CD14-positive monocyte (primary cell): Measurements from ENCODE around the gene EXOC3L4. TPM values are rescaled to one million over a fixed set of nuclear protein-coding genes. Genes with fewer than 3 reads are reported as not detected.

Source experiments
- DNase-seq, 3 donors: peaks; one replicate each; pipeline ENCODE4 v3.0.0-alpha.2; 2011 to 2022
- H2AFZ ChIP-seq: 2 replicates; pipeline ENCODE4 v1.6.0; 2012; ENCODE audit warnings: mild to moderate bottlenecking, low read depth, low read length, inconsistent platforms; ENCODE audit not compliant: insufficient read depth, poor library complexity, severe bottlenecking
- H3K27ac ChIP-seq, 2 donors: 1 replicate in 1 of 2; 2 replicates in 1 of 2; pipeline ENCODE4 v1.5.1; 2012 to 2013; ENCODE audit warnings: low read length in 2 of 2, control low read depth in 1 of 2, inconsistent platforms in 1 of 2, low read depth in 1 of 2, mild to moderate bottlenecking in 1 of 2
- H3K27me3 ChIP-seq, 2 donors: one replicate each; pipeline versions ENCODE4 v1.6.0 to v1.6.1; 2011 to 2013; ENCODE audit warnings: low read length in 2 of 2; ENCODE audit not compliant: control insufficient read depth in 2 of 2, insufficient read depth in 2 of 2
- H3K36me3 ChIP-seq, 2 donors: replicated peaks in 1 of 2; 1 replicate in 1 of 2; 2 replicates in 1 of 2; pipeline versions ENCODE4 v1.5.1 to v1.6.1; 2012 to 2013; ENCODE audit warnings: low read length in 2 of 2, control low read depth in 1 of 2, inconsistent platforms in 1 of 2, mild to moderate bottlenecking in 1 of 2; ENCODE audit not compliant: insufficient read depth in 2 of 2, control insufficient read depth in 1 of 2
- H3K4me1 ChIP-seq, 2 donors: 1 replicate in 1 of 2; 2 replicates in 1 of 2; pipeline versions ENCODE4 v1.5.1 to v1.6.1; 2012 to 2013; ENCODE audit warnings: low read length in 2 of 2, control low read depth in 1 of 2, inconsistent platforms in 1 of 2, mild to moderate bottlenecking in 1 of 2, moderate library complexity in 1 of 2; ENCODE audit not compliant: insufficient read depth in 2 of 2, control insufficient read depth in 1 of 2
- H3K4me2 ChIP-seq: replicated peaks from 2 replicates; pipeline ENCODE3; 2012; ENCODE audit warnings: low read length, moderate library complexity, mild to moderate bottlenecking; ENCODE audit not compliant: poor library complexity, severe bottlenecking; ENCODE audit errors: extremely low read depth
- H3K4me3 ChIP-seq, 3 experiments: fragments of 200-600 bp in 1 of 3; sonication (generic) in 1 of 3; replicated peaks in 1 of 3; 1 replicate in 2 of 3; 2 replicates in 1 of 3; pipeline ENCODE4 v1.5.1; 2011 to 2013; ENCODE audit warnings: low read length in 3 of 3, mild to moderate bottlenecking in 3 of 3, control low read depth in 2 of 3, low read depth in 2 of 3, inconsistent platforms in 1 of 3, moderate library complexity in 1 of 3
- H3K79me2 ChIP-seq: 2 replicates; pipeline ENCODE4 v1.6.0; 2012; ENCODE audit warnings: mild to moderate bottlenecking, control low read depth, inconsistent platforms, low read length, moderate library complexity; ENCODE audit not compliant: insufficient read depth
- H3K9ac ChIP-seq: 2 replicates; pipeline ENCODE4 v1.6.0; 2017; ENCODE audit warnings: low read length, mild to moderate bottlenecking; ENCODE audit not compliant: insufficient read depth, poor library complexity, severe bottlenecking
- H3K9me3 ChIP-seq, 2 donors: replicated peaks in 1 of 2; 1 replicate in 1 of 2; 2 replicates in 1 of 2; pipeline versions ENCODE4 v1.5.1 to v1.6.1; 2012 to 2013; ENCODE audit warnings: low read length in 2 of 2, control low read depth in 1 of 2; ENCODE audit not compliant: control insufficient read depth in 1 of 2, insufficient read depth in 1 of 2
- H4K20me1 ChIP-seq: 2 replicates; pipeline ENCODE4 v1.6.0; 2012; ENCODE audit warnings: mild to moderate bottlenecking, low read length, control low read depth, moderate library complexity; ENCODE audit not compliant: insufficient read depth
- H3K27ac Mint-ChIP-seq, 7 donors: one replicate each; pipeline ENCODE4 v1.8.0; 2020; ENCODE audit warnings: mild to moderate bottlenecking in 7 of 7, mixed read lengths in 7 of 7, moderate library complexity in 6 of 7, inconsistent platforms in 2 of 7
- H3K27me3 Mint-ChIP-seq, 3 donors: one replicate each; pipeline ENCODE4 v1.8.0; 2021 to 2022; ENCODE audit warnings: low read depth in 3 of 3, mild to moderate bottlenecking in 3 of 3, mixed read lengths in 3 of 3, moderate library complexity in 3 of 3, inconsistent platforms in 1 of 3
- H3K36me3 Mint-ChIP-seq, 2 donors: one replicate each; pipeline ENCODE4 v1.8.0; 2020; ENCODE audit warnings: mixed read lengths in 2 of 2, inconsistent platforms in 1 of 2, mild to moderate bottlenecking in 1 of 2
- H3K4me1 Mint-ChIP-seq: one replicate; pipeline ENCODE4 v1.8.0; 2020; ENCODE audit warnings: mild to moderate bottlenecking, mixed read lengths
- H3K4me3 Mint-ChIP-seq, 2 donors: one replicate each; pipeline ENCODE4 v1.8.0; 2020; ENCODE audit warnings: mild to moderate bottlenecking in 2 of 2, mixed read lengths in 2 of 2, moderate library complexity in 1 of 2
- H3K9me3 Mint-ChIP-seq, 7 donors: one replicate each; pipeline ENCODE4 v1.8.0; 2020 to 2022; ENCODE audit warnings: mixed read lengths in 7 of 7, mild to moderate bottlenecking in 6 of 7, moderate library complexity in 6 of 7, inconsistent platforms in 2 of 7
- CTCF ChIP-seq: fragments of 200-600 bp; IDR thresholded peaks from one replicate; pipeline ENCODE4 v1.8.0; 2022; ENCODE audit warnings: antibody characterized with exemption, mild to moderate bottlenecking
- WGBS: methylation state at CpG from one replicate; pipeline ENCODE4 v1.1.5; 2013; ENCODE audit warnings: missing lambda C conversion rate; ENCODE audit not compliant: insufficient coverage; 5-methylcytosine and 5-hydroxymethylcytosine counted together
- intact Hi-C, 2 donors: fragments of 100-400 bp; cut with micrococcal nuclease; formaldehyde crosslinking; loops; one replicate each; pipeline versions ENCODE4 v1.15.0 to v1.15.1; 2023
- polyA plus RNA-seq, 3 donors: library from polyadenylated mRNA; depleted of rRNA in 1 of 3; unstranded in 2 of 3; stranded (reverse) in 1 of 3; fragments of 300-500 nt in 2 of 3; fragments of >200 nt in 1 of 3; fragmentation: Illumina TruSeq in 2 of 3; gene quantifications; 1 replicate in 2 of 3; 2 replicates in 1 of 3; pipeline ENCODE4 v1.2.3, GENCODE V29; 2012 to 2021

The EXOC3L4 gene
- polyA plus RNA-seq, 3 donors = 0.17 TPM; not detected in 2

GRCh38 chr14:103086771-103087342 lies 7.7 kb upstream of the EXOC3L4 start:
- Mint-ChIP-seq H3K36me3 (no peaks in the 10 kb centered on the region), H3K4me3 (no peak overlapping the region), H3K9me3 (peaks cover 0 to 3% (median 0%) of the 10 kb centered on the region in 7 donors), H3K4me1 (peaks cover 8% of the 10 kb centered on the region), H3K27me3 (peaks cover 24 to 32% (median 24%) of the 10 kb centered on the region in 3 donors), H3K27ac (no peak overlapping the region)
- H3K9ac ChIP-seq = no peak overlapping the region
- WGBS = 84% methylated on average over 8 of the region's 8 CpGs
- no peak for TF ChIP-seq CTCF
- H3K4me2 ChIP-seq = no peak overlapping the region
- no peaks in the 10 kb centered on the region for H4K20me1 ChIP-seq
- no peak for DNase-seq
- H3K4me1 ChIP-seq = peaks cover 8 to 11% of the 10 kb centered on the region in 2 donors
- H3K4me3 ChIP-seq = no peak overlapping the region
- H3K36me3 ChIP-seq = no peaks in the 10 kb centered on the region
- H3K79me2 ChIP-seq = no peaks in the 10 kb centered on the region
- H2AFZ ChIP-seq = no peak overlapping the region
- H3K9me3 ChIP-seq = no peaks in the 10 kb centered on the region
- H3K27ac ChIP-seq = no peak overlapping the region
- H3K27me3 ChIP-seq = peaks cover 5 to 38% of the 10 kb centered on the region in 2 donors
- intact Hi-C loops = no loop called here

- Histone ChIP-seq H2AFZ (no peak overlapping the region), H4K20me1 (no peaks in the 10 kb centered on the region), H3K36me3 (no peaks in the 10 kb centered on the region), H3K9ac (no peak overlapping the region), H3K79me2 (no peaks in the 10 kb centered on the region), H3K4me2 (no peak overlapping the region), H3K27ac (no peak overlapping the region), H3K4me3 (no peak overlapping the region), H3K9me3 (no peaks in the 10 kb centered on the region), H3K27me3 (peaks cover 5 to 35% of the 10 kb centered on the region in 2 donors), H3K4me1 (peaks cover 10 to 15% of the 10 kb centered on the region in 2 donors)
- intact Hi-C loops = no loop called here
- 93% methylated on average over 13 of the region's 13 CpGs for WGBS
- H3K36me3 Mint-ChIP-seq = no peaks in the 10 kb centered on the region
- peaks cover 11% of the 10 kb centered on the region for H3K4me1 Mint-ChIP-seq
- no peak for TF ChIP-seq CTCF
- DNase-seq = no peak
- H3K27ac Mint-ChIP-seq = no peak overlapping the region
- H3K9me3 Mint-ChIP-seq = peaks cover 0 to 3% (median 0%) of the 10 kb centered on the region in 7 donors
- H3K4me3 Mint-ChIP-seq = no peak overlapping the region
- H3K27me3 Mint-ChIP-seq = peaks cover 24 to 34% (median 24%) of the 10 kb centered on the region in 3 donors
These were observed 7.1 kb upstream of the EXOC3L4 start for GRCh38 chr14:103087343-103087835.
